ENCODE results near the gene GRM7. TPM values are rescaled to one million over a fixed set of nuclear protein-coding genes. Genes with fewer than 3 reads are reported as not detected.

The GRM7 gene
- total and polyA plus RNA-seq, 9 donors = 0.18 to 0.85 (median 0.26) TPM; not detected in 3

GRCh38 chr3:7332696-7333095 is 471.8 kb downstream of the GRM7 start:
- intact Hi-C loops (cut with DNase I) = no loop called here
- WGBS, 3 donors = 55 to 78% (median 77%) methylated on average over 2 of the region's 2 CpGs
- H3K9me3 ChIP-seq = peaks cover 0 to 3% of the 10 kb centered on the region in 2 donors
- H3K27ac ChIP-seq = no peak overlapping the region
- H3K4me3 ChIP-seq = no peak overlapping the region
- H3K27me3 ChIP-seq = no peaks in the 10 kb centered on the region
- H3K4me1 ChIP-seq (ENCODE audit: insufficient read depth) = no peaks in the 10 kb centered on the region
- TF ChIP-seq EP300 (IDR thresholded peaks at IDR 0.05) (no peak), CTCF (IDR thresholded peaks at IDR 0.05) (no peak), POLR2A (IDR thresholded peaks at IDR 0.05) (no peak)
- H3K36me3 ChIP-seq = no peaks in the 10 kb centered on the region
- no peak for DNase-seq

GRCh38 chr3:7333125-7333524 is 472.2 kb downstream of the GRM7 start:
- Histone ChIP-seq H3K27me3 (no peaks in the 10 kb centered on the region), H3K27ac (no peak overlapping the region), H3K36me3 (no peaks in the 10 kb centered on the region), H3K4me3 (no peak overlapping the region), H3K9me3 (peaks cover 0 to 3% of the 10 kb centered on the region in 2 donors), H3K4me1 (ENCODE audit: insufficient read depth) (no peaks in the 10 kb centered on the region)
- TF ChIP-seq EP300 (IDR thresholded peaks at IDR 0.05) (no peak), CTCF (IDR thresholded peaks at IDR 0.05) (no peak), POLR2A (IDR thresholded peaks at IDR 0.05) (no peak)
- no peak for DNase-seq
- intact Hi-C loops (cut with DNase I) = no loop called here
- WGBS, 3 donors = 75 to 84% (median 80%) methylated on average over 4 of the region's 4 CpGs

DNA sequence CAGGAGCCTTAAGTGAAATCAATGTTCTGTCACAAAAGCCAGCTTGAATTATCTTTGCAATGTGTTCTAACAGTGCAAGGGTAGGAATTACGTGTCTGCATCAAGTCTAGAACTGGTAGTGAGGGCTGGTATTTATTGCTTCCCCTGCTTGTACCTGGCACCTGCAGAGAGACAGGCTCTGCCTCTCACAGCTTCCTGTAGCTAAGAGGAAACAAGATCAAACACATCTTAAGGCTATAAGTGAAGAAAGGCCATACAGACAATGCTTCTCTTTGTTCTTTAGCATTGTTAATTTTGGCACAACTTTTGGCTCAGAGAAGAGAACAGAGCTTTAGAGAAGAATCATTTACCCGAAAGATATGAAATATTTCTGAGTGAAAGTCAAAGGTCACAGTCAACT is 479.9 kb downstream of the GRM7 start:
- DNase-seq = no peak
- 36 to 44% (median 43%) methylated on average over 2 of the region's 2 CpGs for WGBS, 3 donors
- Histone ChIP-seq H3K9me3 (no peaks in the 10 kb centered on the region), H3K27me3 (no peaks in the 10 kb centered on the region), H3K27ac (no peak overlapping the region), H3K36me3 (no peaks in the 10 kb centered on the region), H3K4me3 (no peak overlapping the region), H3K4me1 (ENCODE audit: insufficient read depth) (no peaks in the 10 kb centered on the region)
- intact Hi-C loops (cut with DNase I) = no loop called here
- no peak for TF ChIP-seq EP300 (IDR thresholded peaks at IDR 0.05)
- no peak for TF ChIP-seq POLR2A (IDR thresholded peaks at IDR 0.05)

- intact Hi-C loops (cut with DNase I) = no loop called here
- Histone ChIP-seq H3K4me3 (no peak overlapping the region), H3K27me3 (no peaks in the 10 kb centered on the region), H3K27ac (no peak overlapping the region), H3K4me1 (ENCODE audit: insufficient read depth) (no peaks in the 10 kb centered on the region), H3K36me3 (no peaks in the 10 kb centered on the region), H3K9me3 (no peaks in the 10 kb centered on the region)
- 88 to 92% (median 90%) methylated on average over 2 of the region's 2 CpGs for WGBS, 3 donors
- TF ChIP-seq POLR2A (IDR thresholded peaks at IDR 0.05) (no peak), EP300 (IDR thresholded peaks at IDR 0.05) (no peak), CTCF (IDR thresholded peaks at IDR 0.05) (no peak)
- no peak for DNase-seq
These were observed 485.4 kb downstream of the GRM7 start for GRCh38 chr3:7346364-7346763.

DNA sequence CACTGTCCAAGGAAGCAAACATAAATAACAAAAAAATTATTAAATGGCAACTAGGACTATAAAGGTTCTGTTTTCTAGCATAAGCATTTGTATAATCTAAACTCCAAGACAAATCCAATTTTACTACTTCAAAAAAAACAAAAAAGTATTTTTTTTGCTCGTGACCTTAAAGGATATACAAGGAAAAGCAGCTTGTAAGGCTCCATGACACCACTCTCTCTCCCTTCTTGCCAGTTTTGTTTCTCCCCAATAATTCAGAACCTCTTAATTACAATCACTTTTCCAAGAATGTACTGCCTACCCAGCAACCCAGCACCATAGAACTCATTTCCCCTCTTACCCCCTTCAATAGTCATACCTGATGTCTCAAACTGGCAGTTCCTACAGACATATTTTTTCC is 496.2 kb downstream of the GRM7 start:
- WGBS, 3 donors = 94 to 97% (median 95%) methylated on average over 1 of the region's 1 CpG
- no peak for DNase-seq
- Histone ChIP-seq H3K4me1 (ENCODE audit: insufficient read depth) (no peaks in the 10 kb centered on the region), H3K36me3 (no peaks in the 10 kb centered on the region), H3K9me3 (no peaks in the 10 kb centered on the region), H3K4me3 (no peak overlapping the region), H3K27ac (no peak overlapping the region), H3K27me3 (no peaks in the 10 kb centered on the region)
- TF ChIP-seq POLR2A (IDR thresholded peaks at IDR 0.05) (no peak), EP300 (IDR thresholded peaks at IDR 0.05) (no peak), CTCF (IDR thresholded peaks at IDR 0.05) (no peak)
- intact Hi-C loops (cut with DNase I) = no loop called here
